ENCODE results near the gene EXOC1L.

The EXOC1L gene

DNA sequence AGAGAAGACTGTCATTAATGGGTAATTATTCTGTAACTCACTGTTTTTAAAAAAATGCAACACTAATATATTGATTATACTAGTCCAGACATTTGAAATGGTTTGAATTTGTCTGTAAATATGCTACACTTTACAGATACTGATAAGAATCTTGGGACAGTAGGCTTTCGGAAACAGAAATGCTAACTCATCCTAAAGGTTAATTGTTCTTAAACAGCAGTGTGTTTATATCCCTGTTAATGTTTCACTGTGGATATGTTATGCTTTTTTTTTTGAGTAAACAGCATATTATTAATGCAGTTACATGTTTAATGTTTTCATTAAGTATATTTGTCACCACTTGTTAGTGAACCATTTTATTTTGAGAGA lies 65.2 kb downstream of the EXOC1L start:
- DNase-seq = no peak
